DMS114 treated with DMSO at 0.1 percent for 48 hours (cell line): ENCODE results near the gene CANT1.
"Not testable (repeated sequence)": the region's sequence is repeated elsewhere in the genome, so short reads cannot be mapped to it uniquely, and the experiment has no call there.

Source experiments
- DNase-seq: peaks from one replicate; lab custom pipeline; 2025; ENCODE audit not compliant: unreplicated experiment; lab: John Stamatoyannopoulos, UW

Gene CANT1

DNA sequence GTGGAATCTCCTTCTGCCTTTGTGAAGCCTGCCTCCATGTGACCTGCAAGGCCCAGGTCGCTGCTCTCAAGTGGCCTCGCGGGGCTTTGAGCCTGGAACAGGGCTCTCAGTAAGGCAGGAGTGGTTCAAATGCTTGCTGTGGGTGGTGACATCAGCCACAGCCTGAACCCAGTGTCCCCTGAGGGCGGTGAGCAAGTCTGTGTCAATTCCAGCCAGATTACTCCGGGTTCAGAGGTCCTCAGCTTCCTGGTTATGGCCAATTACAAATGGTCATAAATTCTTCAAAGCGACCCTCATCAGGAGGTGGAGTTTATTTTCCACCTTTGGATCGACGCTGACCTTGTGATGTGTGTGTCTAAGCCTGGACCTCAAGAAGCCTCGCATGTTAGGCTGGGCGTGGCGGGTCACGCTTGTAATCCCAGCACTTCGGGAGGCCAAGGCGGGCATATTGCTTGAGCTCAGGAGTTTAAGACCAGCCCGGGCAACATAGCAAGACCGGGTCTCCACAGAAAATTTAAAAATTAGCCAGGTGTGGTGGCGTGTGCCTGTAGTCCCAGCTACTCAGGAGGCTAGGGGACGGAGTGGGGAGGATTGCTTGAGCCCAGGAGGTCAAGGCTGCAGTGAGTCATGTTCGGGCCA is 47.1 kb downstream of the CANT1 start:
- DNase-seq: no peak

DNA sequence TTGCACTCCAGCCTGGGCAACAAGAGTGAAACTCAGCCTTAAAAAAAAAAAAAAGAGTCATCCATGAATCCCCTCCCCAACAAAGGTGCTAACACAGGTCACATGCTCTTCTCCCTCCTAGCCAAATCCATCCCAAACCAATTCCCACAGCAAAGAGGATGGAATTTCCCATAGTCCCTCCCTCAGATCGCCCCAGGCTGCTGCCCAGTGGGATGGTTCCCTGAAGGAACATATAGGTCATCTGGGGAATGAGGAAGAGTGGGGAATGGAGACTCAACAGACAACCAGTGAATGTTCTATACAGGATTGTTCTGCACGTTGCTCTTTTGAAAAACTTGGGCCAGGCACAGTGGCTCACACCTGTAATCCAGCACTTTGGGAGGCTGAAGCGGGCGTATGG is 48.0 kb downstream of the CANT1 start:
- no peak for DNase-seq

DNA sequence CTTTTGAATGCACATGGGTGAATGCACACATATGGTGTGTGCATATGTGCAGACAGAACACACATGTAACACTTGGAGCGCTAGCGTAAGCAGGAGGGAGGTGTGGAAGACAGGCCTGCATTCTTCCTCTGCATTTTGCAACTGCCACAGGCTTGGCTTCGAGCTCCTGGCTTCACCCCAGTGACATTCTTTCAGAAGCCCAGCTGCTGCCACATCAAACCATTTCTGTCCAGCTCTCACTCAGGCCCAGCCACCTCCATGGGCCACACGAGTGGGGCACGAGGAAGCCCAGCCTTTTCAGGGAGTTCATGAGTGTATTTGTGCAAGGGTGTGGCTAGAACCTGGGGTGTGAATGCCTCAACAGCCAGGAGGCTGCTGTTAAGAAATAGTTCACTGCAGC is 48.6 kb downstream of the CANT1 start:
- DNase-seq: no peak

DNA sequence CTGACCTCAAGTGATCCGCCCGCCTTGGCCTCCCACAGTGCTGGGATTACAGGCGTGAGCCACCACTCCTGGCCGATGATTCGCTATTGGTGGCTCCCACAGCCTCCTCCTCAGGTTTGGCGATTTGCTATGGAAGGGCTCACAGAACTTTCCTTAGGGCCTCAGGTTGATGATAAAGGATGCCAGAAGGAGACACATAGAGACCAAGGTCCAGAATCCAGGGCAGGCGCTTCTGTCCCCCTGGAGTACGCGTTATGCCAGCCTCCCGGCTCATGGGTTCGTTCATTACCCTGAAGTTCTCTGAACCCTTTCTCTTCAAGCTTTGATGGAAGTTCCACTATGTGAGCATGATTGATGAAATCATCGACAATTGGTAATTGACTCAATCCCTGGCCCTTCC is 49.8 kb downstream of the CANT1 start:
- DNase-seq: no peak

DNA sequence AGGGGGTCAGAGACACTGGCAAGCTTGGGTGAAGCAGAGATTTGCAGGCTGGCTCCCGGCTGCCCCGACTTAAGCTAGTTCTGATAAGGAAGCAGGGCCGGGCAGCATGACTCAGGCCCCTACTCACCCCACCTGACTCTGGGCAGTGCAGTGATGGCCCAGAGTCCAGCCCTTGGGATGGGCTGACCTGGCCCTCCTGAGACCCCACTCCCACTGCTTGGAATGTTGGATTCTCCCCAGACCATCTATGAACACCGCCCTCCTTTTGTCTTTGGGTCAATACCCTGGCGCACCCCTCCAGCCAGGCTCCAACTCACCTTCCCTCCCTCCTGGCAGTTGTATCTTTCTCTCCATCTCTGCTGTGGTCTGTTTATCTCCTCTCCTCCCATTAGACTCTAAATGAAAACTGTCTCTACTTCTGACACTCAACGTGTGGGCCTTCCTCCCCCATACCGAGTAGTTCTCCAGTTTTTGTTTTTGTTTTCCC is 50.9 kb downstream of the CANT1 start:
- DNase-seq: no peak

DNA sequence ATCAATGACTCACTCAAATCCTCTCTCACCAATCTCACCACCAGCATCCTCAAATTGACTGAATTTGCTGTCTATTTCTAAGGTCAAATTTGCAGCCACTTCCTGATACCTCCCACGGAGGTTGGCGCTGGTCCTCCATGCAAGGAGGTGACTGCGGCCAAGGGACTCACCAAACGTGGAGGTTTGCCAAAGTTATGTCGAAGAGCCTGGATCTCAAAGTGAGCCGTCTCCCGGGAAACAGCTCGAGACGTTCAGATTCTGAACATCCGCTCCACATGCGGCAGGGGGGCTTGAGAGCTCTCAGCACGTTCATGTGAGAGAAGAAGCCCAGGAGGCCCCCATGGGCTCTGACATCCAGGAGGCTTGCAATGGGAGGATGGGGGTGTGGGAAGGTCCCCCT is 52.4 kb downstream of the CANT1 start:
- DNase-seq: no peak

DNA sequence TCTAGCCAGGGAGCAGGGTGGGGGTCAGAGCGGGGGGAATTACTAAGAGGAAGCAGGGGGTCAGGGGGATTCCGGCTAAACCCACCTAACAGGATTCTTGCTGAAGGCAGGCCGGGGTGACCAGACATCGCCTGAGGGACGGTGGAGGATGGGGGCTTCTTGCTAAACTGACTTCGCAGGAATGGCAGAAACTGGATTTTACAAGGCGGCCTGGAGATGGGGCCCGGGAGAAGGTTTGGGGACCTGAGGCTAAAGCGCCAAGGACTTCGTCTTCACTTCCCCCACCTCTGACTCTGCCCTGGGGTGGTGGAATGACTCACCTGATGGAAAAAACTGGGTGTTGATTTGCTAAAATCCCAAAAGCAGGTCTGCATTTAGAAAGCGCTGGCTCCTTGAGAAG is 53.3 kb downstream of the CANT1 start:
- no peak for DNase-seq

DNA sequence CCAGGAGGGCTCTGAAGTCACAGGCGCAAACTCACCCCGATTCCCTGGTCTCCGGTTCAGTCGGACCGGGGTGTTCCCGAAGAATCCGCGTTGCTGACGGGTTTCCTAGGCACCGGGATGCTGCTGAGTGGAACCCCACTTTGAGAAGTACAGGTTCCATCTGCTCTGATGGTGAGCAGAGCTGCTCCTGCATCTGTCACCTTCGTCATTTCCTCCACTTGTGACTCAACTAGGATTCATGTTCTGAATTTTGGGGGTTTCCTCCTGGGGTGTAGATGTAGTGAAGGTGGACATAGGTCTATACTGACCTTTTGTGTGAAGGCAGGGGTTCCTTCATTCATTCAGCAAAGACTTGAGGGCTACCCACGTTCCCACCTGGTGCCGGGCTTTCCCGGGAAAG is 54.9 kb downstream of the CANT1 start:
- no peak for DNase-seq

DNA sequence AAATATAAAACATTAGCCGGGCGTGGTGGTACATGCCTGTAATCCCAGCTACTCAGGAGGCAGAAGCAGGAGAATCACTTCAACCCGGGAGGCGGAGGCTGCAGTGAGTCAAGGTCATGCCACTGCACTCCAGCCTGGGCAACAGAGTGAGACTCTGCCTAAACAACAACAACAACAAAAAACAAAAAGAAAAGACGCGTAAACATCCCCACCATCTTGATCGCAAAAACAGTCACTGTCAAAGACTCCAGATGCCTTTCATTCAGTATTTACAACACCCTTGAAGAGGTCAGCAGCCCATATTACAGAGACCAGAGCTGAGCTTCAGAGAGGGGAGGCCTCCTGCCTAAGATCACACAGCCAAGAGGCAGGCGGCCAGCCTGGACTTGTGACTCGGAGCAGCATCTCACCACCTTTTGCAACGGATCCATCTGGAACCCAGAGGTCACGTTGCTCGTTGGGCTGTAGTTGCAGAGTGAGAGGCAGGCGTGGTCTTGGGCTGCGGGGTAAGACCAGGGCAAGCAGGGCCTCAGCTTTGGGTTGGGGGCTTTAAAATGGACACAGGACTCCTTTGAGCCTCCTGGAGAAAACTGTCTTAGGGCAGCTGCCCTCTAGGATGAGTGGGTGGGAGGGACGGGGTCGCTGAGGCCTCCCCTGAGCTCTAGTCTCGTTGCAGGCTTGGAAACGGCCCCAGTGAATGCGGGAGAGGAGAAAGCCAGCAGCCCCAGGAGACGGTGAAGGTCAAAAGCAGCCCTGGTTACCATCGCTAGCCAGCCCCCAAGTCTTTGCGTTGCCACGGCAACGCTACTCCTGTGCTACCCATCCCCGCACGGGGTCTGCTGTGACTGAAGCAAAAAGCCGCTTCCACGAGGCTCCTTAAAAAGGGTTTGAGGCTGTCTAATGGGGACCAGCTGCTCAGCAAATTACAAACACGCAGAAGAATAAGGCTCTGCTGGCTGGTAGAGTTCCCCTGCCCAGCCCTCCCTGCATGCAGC is 55.9 kb downstream of the CANT1 start:
- no peak for DNase-seq

DNA sequence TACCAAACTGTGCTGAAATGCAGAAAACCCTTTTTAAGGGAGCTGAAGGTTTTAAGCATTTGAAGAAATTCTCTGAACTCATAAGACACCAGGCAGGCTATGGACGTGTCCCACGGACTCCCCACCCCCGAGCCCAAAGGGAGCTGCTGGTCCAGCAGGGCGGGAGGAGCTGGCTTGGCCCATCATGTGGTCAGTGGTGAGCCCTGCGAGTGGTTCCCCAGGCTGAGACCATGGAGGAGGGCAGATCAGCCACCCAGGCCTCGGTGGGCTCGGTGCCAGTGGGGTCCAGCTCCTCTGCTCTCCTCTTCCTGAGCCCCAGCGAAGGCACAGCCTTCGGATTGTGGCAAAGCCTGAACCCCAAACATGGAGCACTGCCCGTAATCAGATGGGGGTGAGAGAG is 56.9 kb downstream of the CANT1 start:
- DNase-seq: no peak

DNA sequence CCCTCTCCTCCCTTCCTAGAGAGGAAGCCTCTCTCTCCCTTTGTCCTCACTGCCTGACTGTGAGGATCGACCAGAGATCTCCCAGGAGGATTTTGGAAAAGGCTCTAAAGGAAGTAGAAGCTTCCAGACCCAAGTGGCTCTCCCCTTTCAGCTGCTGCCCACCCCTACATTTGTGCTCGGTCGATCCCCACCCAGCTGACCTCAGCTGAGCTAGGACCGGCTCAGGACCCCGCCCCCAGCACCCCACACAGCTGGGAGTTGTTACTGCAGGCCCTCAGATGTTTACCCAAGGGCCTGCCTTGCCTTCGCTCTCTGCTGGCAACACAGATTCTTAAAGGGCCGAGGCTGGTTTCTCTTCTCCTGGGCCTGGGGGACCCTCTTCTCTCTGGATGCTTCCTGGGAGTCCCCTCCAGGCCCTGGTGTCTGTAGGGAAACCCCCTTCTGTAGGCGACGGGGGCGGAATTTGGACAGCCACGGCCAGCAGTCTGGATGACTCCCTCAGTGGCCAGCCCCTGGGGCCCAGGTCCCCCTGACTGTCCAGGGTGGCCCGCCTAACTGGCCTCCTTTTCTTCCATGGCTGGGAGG is 57.5 kb downstream of the CANT1 start:
- no peak for DNase-seq

DNA sequence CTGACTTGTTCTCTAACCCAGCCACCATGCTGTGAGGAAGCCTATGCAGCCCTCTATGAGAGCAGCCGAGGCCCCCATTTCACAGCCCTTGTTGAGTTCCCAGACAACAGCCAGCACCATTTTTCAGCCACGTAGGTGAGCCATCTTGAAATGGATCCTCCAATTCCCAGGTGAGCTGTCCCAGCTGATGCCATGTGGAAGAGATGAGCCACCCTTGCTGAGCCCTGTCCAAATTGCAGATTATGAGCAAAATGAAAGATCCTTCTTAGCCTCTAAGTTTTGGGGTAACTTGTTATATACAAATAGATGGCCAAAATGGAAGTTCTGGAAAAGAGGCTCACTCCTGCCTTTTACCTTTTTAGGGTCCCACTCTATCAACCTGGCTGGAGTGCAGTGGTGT is 58.7 kb downstream of the CANT1 start:
- no peak for DNase-seq

DNA sequence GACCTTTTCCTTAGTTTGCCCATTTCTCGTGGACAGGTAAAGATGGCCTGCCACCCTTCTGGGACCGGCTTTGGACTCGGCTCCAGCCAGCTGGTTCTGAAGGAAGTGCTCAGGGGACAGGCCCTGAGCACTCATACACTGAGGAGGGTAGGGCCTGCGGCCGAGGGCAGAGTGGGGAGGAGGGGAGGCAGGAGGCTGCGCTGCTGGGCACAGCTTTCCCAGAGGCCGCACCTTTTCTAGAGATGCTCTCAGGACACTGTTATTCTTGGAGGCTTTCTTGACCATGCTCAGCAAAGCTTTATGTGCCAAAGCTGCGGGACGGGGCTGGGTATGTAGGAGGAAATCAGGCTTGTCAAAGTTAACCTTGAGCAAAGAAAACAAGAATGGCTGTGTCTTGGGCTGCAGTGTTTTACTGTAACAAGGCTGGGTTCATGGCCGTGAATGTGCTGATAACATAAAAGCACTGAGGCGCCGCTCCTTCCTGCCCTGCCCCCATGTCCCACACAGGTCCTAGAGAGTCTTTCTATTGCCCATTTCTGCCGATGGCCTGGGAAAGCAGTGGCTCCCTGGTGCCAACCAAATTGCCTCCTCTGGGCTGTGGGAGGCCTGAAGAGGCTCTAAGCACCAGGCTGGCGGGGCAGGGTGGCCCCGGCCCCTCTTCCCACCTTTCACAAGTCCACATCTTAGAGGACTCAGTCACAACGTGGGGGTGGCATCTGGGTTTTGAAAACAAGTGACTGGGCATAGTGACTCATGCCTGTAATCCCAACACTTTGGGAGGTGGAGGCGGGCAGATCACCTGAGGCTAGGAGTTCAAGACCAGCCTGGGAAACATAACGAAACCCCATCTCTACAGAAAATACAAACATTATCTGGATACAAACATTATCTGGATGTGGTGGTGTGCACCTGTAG is 62.1 kb downstream of the CANT1 start:
- no peak for DNase-seq

DNA sequence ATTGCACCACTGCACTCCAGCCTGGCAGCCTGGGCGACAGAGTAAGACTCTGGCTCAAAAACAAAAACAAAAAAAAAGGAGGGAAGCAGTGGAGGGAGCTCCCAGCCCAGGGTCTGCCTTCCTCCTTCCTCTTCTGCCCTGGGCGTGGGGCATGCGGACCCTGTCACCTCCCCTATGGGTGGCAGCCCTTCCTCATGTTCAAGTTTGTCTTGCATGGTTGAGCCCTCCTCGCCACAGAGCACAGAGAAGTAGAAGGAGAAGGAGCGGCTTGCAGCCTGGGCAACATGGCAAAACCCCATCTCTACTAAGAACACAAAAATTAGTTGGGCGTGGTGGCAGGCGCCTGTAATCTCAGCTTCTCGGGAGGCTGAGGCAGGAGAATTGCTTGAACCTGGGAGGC is 62.9 kb downstream of the CANT1 start:
- no peak for DNase-seq

DNA sequence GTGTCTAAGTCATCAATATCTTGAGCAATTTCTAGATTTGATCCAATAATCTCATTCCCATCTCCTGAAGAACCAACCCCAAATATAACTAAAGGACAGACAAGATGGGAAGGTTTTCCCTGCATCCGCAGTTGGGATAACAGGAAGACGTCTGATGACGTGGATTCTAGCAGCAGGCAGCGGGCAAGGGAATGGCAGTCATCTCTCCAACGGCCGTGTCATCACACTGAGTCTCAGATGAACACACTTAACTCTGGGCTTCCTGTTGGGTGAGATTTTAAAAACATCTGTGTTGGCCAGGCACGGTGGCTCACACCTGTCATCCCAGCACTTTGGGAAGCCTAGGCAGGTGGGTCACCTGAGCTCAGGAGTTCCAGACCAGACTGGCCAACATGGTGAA is 63.4 kb downstream of the CANT1 start:
- no peak for DNase-seq

DNA sequence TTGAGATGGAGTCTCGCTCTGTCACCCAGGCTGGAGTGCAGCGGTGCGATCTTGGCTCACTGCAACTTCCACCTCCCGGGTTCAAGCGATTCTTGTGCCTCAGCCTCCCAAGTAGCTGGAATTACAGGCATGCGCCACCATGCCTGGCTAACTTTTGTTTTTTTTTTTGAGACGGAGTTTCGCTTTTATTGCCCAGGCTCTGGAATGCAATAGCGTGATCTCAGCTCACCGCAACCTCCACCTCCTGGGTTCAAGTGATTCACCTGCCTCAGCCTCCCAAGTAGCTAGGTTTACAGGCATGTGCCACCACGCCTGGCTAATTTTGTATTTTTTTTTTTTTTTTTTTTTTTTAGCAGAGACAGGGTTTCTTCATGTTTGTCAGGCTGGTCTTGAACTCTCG is 64.1 kb downstream of the CANT1 start:
- DNase-seq: not testable (repeated sequence)

DNA sequence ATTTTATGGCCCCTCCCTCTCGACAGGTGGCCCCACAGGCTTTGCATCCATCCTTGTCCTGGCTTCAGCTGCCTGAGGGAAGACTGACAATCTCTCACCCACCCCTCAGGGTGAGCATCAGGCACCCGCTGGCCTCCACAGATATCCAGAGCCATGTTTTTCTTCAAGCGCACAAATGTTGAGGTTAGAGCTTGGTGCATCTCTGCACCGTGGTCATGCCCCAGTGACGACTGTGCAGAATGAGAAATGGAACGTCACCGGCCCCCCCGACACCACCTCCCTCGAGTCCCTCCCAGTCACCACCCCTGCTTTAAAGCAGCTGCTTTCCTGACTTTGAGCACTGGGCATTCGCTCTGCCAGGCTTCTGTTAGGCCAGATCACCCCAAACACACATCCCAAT is 64.6 kb downstream of the CANT1 start:
- DNase-seq: no peak

DNA sequence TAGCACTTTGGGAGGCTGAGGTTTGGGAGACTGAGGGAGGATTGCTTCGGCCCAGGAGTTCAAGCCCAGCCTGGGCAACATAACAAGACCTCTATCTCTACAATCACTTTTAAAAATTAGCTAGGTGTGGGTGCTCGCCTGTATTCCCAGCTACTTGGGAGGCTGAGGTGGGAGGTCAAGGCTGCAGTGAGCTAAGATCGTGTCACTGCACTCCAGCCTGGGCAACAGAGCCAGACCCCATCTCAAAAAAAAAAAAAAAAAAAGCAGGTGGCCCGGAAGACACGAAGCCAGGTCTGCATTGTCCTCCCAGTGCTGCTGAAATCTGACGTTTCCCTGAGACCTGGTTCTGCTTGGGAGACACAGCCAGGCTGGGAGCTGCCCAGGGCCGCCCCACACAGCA is 65.5 kb downstream of the CANT1 start:
- no peak for DNase-seq
